Measurements from ENCODE around the gene MRPL19. TPM values are rescaled to one million over a fixed set of nuclear protein-coding genes. Genes with fewer than 3 reads are reported as not detected.

Gene MRPL19
- total and polyA plus RNA-seq, 10 of the 15 experiments (the other 5 are each of a cell fraction or from before 2014, with no cell fraction given) = 13.1 to 99.0 (median 56.6) TPM

- TF ChIP-seq CTCF (IDR thresholded peaks at IDR 0.05 in 2 of 3, conservative IDR thresholded peaks at IDR 0.05 in 1 of 3; ENCODE audit: control insufficient read depth in 2 of 3, extremely low read depth in 1 of 3, insufficient read depth in 1 of 3, low read depth in 3 of 3, low read length in 3 of 3) (peak in 2 of 3 experiments; percentile 30 to 35; a peak in 2 of 6 replicates), FOXK2 (IDR thresholded peaks at IDR 0.05) (no peak)
Observed at GRCh38 chr2:75729861-75730260, 83.3 kb downstream of the MRPL19 start (continued).

- H3K79me2 ChIP-seq (ENCODE audit: control insufficient read depth, insufficient read depth, low read length) = no peaks in the 10 kb centered on the region
- intact Hi-C loops (cut with micrococcal nuclease; ENCODE audit: unreplicated experiment) = no loop called here
- RAD21 ChIA-PET (ENCODE audit: unreplicated experiment) = no interaction called here
- SMC1A ChIA-PET (ENCODE audit: uncharacterized antibody, unreplicated experiment) = interaction anchor here (0.9 kb wide), 1 partner anchor 14 kb away, joined by 3 read pairs; no protein-coding TSS in a partner anchor
- POLR2A ChIA-PET = no interaction called here
- in situ Hi-C loops (cut with MboI) = no loop called here
- CTCF ChIA-PET = interaction anchor here (1.7 kb wide), 1 partner anchor 95 kb away, joined by 4 read pairs; no protein-coding TSS in a partner anchor
- H3K4me1 ChIP-seq (ENCODE audit: control insufficient read depth, insufficient read depth, low read length) = no peaks in the 10 kb centered on the region
- H2AFZ ChIP-seq (ENCODE audit: control insufficient read depth, low read depth, low read length) = no peak overlapping the region
- no peaks in the 10 kb centered on the region; the same call in 2 of the 3 replicates for H3K9me3 ChIP-seq (replicated peaks; ENCODE audit: control insufficient read depth, insufficient read depth, low read length)
- DNase-seq (ENCODE audit: low read depth, low spot score) = no peak
- no peak for ATAC-seq
- no peak for FAIRE-seq
- H3K9ac ChIP-seq (ENCODE audit: control insufficient read depth, insufficient read depth, low read length) = no peak overlapping the region
- H3K4me3 ChIP-seq = no peak overlapping the region
- no TSS peak for BruUV-seq (replicated peaks)
- no peaks in the 10 kb centered on the region for H3K36me3 ChIP-seq (ENCODE audit: control insufficient read depth in 2 of 2, insufficient read depth in 2 of 2, low read length in 1 of 2)
- H3K27ac ChIP-seq (ENCODE audit: control insufficient read depth, insufficient read depth) = no peak overlapping the region
- no peaks in the 10 kb centered on the region for H4K20me1 ChIP-seq (ENCODE audit: control insufficient read depth, insufficient read depth)
- WGBS (ENCODE audit: insufficient coverage, insufficient replicate concordance, low lambda C conversion rate, missing lambda C conversion rate) = 51% methylated on average over 4 of the region's 4 CpGs
- no peaks in the 10 kb centered on the region for H3K27me3 ChIP-seq (replicated peaks in 1 of 2; ENCODE audit: control insufficient read depth in 2 of 2, insufficient read depth in 2 of 2, low read length in 1 of 2)
- no peak overlapping the region for H3K4me2 ChIP-seq (ENCODE audit: control insufficient read depth, insufficient read depth)
- TF ChIP-seq HDAC2 (IDR thresholded peaks at IDR 0.05) = no peak
- no peak for TF ChIP-seq CHD1 (IDR thresholded peaks at IDR 0.05; ENCODE audit: low read depth, low read length)
- no peak for TF ChIP-seq HCFC1 (IDR thresholded peaks at IDR 0.05; ENCODE audit: low read length)
- no peak for TF ChIP-seq CBFB (IDR thresholded peaks at IDR 0.05; ENCODE audit: low read depth)
- no peak for TF ChIP-seq CUX1 (IDR thresholded peaks at IDR 0.05; ENCODE audit: insufficient replicate concordance, low read depth, low read length)
- TF ChIP-seq ZNF687 (IDR thresholded peaks at IDR 0.05) = no peak
- TF ChIP-seq YY1 (IDR thresholded peaks at IDR 0.05; ENCODE audit: low read depth, low read length) = no peak
- TF ChIP-seq TBL1XR1 (IDR thresholded peaks at IDR 0.05; ENCODE audit: low read depth, low read length) = no peak
- TF ChIP-seq NFYB (IDR thresholded peaks at IDR 0.05; ENCODE audit: insufficient read depth, low read depth, low read length) = no peak
- TF ChIP-seq BMI1 (IDR thresholded peaks at IDR 0.05; ENCODE audit: borderline replicate concordance) = no peak
- TF ChIP-seq CBX3 (IDR thresholded peaks at IDR 0.05; ENCODE audit: borderline replicate concordance, low read depth) = no peak
Observed at GRCh38 chr2:75736276-75736675, 89.7 kb downstream of the MRPL19 start.
